IMR-90 (cell line): ENCODE data around the gene FADS1.

Experiments used
- BHLHE40 ChIP-seq: fragments of 150-350 bp; IDR thresholded peaks from 2 replicates; pipeline ENCODE4 v1.6.1; 2016; ENCODE audit warnings: mild to moderate bottlenecking, low read depth, low read length
- CEBPB ChIP-seq: IDR thresholded peaks from 2 replicates; pipeline ENCODE4 v1.6.1; 2012; ENCODE audit warnings: low read depth, low read length, improper control_type of control experiment
- FOS ChIP-seq: fragments of 150-350 bp; IDR thresholded peaks from 2 replicates; pipeline ENCODE4 v1.6.1; 2016; ENCODE audit warnings: low read depth, low read length
- POLR2A ChIP-seq: IDR thresholded peaks from 2 replicates; pipeline ENCODE4 v1.6.1; 2012; ENCODE audit warnings: mild to moderate bottlenecking, low read depth, low read length
- RAD21 ChIP-seq: IDR thresholded peaks from 2 replicates; pipeline ENCODE4 v1.6.1; 2012; ENCODE audit warnings: low read length, improper control_type of control experiment
- TF ChIP-seq, protein P1 (sequence below): conservative IDR thresholded peaks from 2 replicates; pipeline ENCODE4 v1.5.1; 2012; ENCODE audit warnings: mild to moderate bottlenecking, low read depth, low read length, improper control_type of control experiment
- TF ChIP-seq, protein P2 (sequence below): fragments of 150-350 bp; IDR thresholded peaks from 2 replicates; pipeline ENCODE4 v1.6.1; 2016; ENCODE audit warnings: low read depth, mild to moderate bottlenecking, low read length, moderate library complexity, borderline replicate concordance

DNA sequence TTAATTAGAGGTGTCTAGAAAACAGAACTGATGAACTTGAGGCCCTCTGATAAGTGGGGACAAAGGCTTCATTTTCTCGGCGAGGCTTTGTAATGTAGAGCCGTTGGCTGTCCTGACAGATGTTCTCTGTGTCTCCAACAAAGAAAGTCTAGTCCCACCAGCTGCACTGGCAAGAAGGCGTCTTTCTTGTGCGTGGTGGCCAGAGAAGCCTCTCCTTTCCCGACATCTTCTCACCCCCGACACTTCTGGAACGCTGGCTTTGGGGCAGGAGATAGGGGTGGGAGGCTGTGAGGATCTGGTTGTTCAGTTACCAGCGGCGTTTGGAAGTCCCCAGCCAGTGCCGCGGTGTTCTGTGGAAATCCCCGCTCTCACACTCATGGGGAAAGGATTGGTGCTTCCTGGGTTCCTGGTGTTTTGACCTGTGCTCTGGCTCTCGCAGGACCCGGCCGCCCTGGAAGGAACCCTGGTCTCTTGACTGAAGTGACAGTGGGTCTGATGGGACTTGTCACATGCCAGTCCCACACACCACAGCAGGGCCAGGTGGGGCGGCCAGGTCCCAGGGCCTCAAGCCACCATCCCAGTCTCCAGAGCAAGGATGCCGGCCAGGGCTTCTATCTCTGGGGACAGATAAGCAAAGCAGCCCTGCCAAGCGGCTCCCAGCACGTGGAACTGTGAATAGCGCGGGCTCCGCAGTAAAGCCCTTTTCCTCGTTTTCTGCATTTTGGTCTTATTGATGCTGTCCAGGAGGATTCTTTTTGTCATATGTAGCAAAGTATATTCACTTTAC lies 34.5 kb upstream of the FADS1 start:
- TF ChIP-seq, protein P1, sequence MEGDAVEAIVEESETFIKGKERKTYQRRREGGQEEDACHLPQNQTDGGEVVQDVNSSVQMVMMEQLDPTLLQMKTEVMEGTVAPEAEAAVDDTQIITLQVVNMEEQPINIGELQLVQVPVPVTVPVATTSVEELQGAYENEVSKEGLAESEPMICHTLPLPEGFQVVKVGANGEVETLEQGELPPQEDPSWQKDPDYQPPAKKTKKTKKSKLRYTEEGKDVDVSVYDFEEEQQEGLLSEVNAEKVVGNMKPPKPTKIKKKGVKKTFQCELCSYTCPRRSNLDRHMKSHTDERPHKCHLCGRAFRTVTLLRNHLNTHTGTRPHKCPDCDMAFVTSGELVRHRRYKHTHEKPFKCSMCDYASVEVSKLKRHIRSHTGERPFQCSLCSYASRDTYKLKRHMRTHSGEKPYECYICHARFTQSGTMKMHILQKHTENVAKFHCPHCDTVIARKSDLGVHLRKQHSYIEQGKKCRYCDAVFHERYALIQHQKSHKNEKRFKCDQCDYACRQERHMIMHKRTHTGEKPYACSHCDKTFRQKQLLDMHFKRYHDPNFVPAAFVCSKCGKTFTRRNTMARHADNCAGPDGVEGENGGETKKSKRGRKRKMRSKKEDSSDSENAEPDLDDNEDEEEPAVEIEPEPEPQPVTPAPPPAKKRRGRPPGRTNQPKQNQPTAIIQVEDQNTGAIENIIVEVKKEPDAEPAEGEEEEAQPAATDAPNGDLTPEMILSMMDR = no peak
- TF ChIP-seq RAD21 (no peak), POLR2A (no peak), BHLHE40 (no peak), FOS (no peak), CEBPB (no peak)
- TF ChIP-seq, protein P2, sequence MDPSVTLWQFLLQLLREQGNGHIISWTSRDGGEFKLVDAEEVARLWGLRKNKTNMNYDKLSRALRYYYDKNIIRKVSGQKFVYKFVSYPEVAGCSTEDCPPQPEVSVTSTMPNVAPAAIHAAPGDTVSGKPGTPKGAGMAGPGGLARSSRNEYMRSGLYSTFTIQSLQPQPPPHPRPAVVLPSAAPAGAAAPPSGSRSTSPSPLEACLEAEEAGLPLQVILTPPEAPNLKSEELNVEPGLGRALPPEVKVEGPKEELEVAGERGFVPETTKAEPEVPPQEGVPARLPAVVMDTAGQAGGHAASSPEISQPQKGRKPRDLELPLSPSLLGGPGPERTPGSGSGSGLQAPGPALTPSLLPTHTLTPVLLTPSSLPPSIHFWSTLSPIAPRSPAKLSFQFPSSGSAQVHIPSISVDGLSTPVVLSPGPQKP = no peak
